Stimulated activated CD8-positive, alpha-beta memory T cell treated with anti-CD3 and anti-CD28 coated beads, Interleukin-15, amount 100 ng/mL, for 24 hours (primary cell): ENCODE data around the gene SH3BP2.

ENCODE experiments used
- DNase-seq: peaks from one replicate; pipeline ENCODE4 v3.0.0-alpha.2; 2020; ENCODE audit warnings: low read depth

The SH3BP2 gene

GRCh38 chr4:2819244-2820215 lies 26.6 kb downstream of the SH3BP2 start:
- no peak for DNase-seq

GRCh38 chr4:2820216-2820982 lies 27.5 kb downstream of the SH3BP2 start:
- DNase-seq: no peak

GRCh38 chr4:2822461-2823300 lies 29.8 kb downstream of the SH3BP2 start:
- no peak for DNase-seq

GRCh38 chr4:2823301-2823670 lies 30.4 kb downstream of the SH3BP2 start:
- no peak for DNase-seq

GRCh38 chr4:2823671-2824328 lies 30.9 kb downstream of the SH3BP2 start:
- no peak for DNase-seq

- DNase-seq: no peak
Measured at GRCh38 chr4:2824329-2824835, 31.5 kb downstream of the SH3BP2 start.

- DNase-seq: no peak
Measured at GRCh38 chr4:2824836-2825381, 32.0 kb downstream of the SH3BP2 start.

- DNase-seq: no peak
Measured at GRCh38 chr4:2825740-2826139, 32.9 kb downstream of the SH3BP2 start.

GRCh38 chr4:2827071-2827873 lies 34.4 kb downstream of the SH3BP2 start:
- DNase-seq: no peak

- DNase-seq: no peak
Measured at GRCh38 chr4:2827874-2828751, 35.2 kb downstream of the SH3BP2 start.

GRCh38 chr4:2828758-2829181 lies 35.9 kb downstream of the SH3BP2 start:
- DNase-seq: no peak

- DNase-seq: no peak
Measured at GRCh38 chr4:2829321-2829932, 36.5 kb downstream of the SH3BP2 start.

GRCh38 chr4:2829933-2830451 lies 37.1 kb downstream of the SH3BP2 start:
- DNase-seq: no peak

- no peak for DNase-seq
Measured at GRCh38 chr4:2830632-2831610, 38.0 kb downstream of the SH3BP2 start.

- DNase-seq: no peak
Measured at GRCh38 chr4:2831611-2832308, 38.9 kb downstream of the SH3BP2 start.

GRCh38 chr4:2832309-2832980 lies 39.6 kb downstream of the SH3BP2 start:
- no peak for DNase-seq
